Right ventricle myocardium superior (tissue), 1 donor: ENCODE measurements around the gene QRFP. TPM values are rescaled to one million over a fixed set of nuclear protein-coding genes. Genes with fewer than 3 reads are reported as not detected.

ENCODE experiments used
- ATAC-seq: fragments of 200-7000 bp; cut with Tn5 transposase; one replicate; pipeline ENCODE4 v1.9.1; 2020; ENCODE audit warnings: mild to moderate bottlenecking; ENCODE audit not compliant: poor library complexity
- DNase-seq: peaks from one replicate; pipeline ENCODE4 v3.0.0-alpha.2; 2020
- intact Hi-C: fragments of 100-400 bp; cut with DNase I; formaldehyde crosslinking; loops from one replicate; pipeline ENCODE4 v1.11.2; 2022
- total RNA-seq: library from RNA; stranded (reverse); fragmentation: NEBNext Ultra II Directional; extraction: Animal tissue kit (Norgen Biotek cat#: 25700); gene quantifications from one replicate; pipeline ENCODE4 v1.2.1, GENCODE V29; 2021
- donor health status: DM: no; HTN: yes; CAD: no; lungs with severe emphysema.

The QRFP gene
- total RNA-seq, 1 donor from 2014 or later, result not detected

GRCh38 chr9:130908878-130909355 lies 12.3 kb upstream of the QRFP start:
- intact Hi-C loops, result no loop called here
- ATAC-seq (no peak), DNase-seq (no peak)

GRCh38 chr9:130908146-130908877 lies 11.7 kb upstream of the QRFP start:
- ATAC-seq, result no peak
- no peak for DNase-seq
- intact Hi-C loops, result no loop called here

GRCh38 chr9:130906735-130907416 lies 10.3 kb upstream of the QRFP start:
- intact Hi-C loops, result no loop called here
- ATAC-seq, result no peak
- DNase-seq, result no peak

DNA sequence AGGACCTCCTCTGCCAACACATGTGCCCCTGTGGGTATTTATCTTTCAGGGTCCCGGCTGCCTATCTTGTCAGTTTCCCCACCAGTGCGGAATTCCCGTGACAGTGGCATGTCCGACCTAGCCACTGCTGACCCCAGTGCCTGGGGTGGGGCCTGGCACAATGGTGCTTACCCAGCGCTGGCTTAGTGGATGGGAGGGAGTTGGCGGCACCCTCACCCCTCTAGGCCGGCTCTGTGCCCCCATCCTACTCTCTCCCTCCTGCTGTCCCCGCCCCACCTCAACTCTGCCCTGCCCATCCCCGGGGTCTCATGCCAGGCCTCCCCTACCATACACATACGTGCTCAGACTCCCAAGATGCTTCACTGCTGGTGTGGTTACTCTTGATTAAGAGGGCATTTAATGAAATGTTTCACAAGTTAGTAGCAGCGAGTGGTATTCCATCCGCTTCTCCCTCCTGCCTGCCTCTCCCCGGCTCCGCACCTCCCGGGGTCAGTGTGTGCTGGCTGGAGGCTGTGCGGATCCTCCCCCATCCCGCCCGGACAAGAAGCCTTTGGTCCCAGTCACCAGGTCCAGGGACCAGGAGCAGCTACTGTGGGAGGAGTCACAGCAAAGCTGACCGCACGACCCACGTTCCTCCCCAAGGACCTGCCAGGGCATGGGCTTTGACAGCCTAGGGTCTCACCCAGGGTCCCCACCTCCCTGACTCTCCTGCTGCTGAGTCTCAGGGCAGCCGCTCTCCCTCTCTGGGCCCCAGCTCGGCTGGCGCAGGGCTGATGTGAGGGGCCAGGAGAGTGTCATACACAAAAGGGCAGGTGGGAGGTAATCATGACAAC lies 9.5 kb upstream of the QRFP start:
- DNase-seq (no peak), ATAC-seq (no peak)
- intact Hi-C loops, result no loop called here

GRCh38 chr9:130905125-130905901 lies 8.7 kb upstream of the QRFP start:
- ATAC-seq (no peak), DNase-seq (no peak)
- intact Hi-C loops, result no loop called here

DNA sequence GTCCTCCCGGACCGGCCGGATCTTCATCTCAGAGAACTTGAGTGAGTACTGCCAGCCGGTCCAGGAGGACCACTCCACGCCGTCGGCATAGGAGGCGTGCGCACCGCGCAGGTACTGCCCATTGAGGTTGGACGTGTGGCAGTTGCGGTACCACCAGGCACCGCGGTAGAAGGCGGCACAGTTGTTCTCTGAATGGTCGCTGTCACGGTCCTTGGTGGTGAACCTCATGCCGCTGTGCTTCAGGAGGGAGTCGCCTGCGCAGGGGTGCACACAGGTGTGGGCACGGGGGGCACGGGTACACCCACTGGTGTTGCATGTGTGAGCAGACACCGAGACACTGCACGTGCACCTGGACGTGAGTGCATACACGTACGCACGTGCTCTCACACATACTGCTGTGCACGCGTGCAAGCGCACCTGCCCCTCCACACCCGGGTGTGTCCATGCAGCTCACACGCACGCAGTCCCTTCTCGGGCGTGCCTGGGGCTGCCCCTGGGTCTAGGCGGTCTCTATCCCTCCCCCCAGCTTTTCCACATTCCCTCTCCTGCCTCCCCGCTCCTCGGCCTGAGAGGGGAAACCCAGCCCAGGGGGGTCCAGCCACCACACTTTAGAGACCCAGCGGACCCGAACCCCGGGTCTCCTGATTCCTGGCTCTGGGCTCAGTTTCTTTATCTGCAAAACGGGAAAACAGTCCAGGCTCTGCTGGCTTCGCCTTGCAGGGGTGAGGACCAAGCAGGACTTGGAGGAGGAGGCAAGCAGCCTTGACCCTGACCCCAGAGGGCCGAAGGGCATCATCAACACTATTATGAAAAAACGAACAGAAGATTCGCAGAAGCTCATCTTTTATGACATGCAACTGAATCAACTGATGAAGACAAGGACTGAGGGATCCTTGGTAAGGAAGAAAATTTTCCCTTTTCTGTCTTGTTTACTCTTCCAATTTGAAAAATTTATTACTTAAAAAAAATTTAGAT lies 7.7 kb upstream of the QRFP start:
- no peak for DNase-seq
- intact Hi-C loops, result no loop called here

GRCh38 chr9:130903194-130904069 lies 6.8 kb upstream of the QRFP start:
- intact Hi-C loops, result no loop called here
- ATAC-seq, result no peak
- DNase-seq, result no peak

More for the DNA sequence above, 7.7 kb upstream of the QRFP start:
- no peak for ATAC-seq

DNA sequence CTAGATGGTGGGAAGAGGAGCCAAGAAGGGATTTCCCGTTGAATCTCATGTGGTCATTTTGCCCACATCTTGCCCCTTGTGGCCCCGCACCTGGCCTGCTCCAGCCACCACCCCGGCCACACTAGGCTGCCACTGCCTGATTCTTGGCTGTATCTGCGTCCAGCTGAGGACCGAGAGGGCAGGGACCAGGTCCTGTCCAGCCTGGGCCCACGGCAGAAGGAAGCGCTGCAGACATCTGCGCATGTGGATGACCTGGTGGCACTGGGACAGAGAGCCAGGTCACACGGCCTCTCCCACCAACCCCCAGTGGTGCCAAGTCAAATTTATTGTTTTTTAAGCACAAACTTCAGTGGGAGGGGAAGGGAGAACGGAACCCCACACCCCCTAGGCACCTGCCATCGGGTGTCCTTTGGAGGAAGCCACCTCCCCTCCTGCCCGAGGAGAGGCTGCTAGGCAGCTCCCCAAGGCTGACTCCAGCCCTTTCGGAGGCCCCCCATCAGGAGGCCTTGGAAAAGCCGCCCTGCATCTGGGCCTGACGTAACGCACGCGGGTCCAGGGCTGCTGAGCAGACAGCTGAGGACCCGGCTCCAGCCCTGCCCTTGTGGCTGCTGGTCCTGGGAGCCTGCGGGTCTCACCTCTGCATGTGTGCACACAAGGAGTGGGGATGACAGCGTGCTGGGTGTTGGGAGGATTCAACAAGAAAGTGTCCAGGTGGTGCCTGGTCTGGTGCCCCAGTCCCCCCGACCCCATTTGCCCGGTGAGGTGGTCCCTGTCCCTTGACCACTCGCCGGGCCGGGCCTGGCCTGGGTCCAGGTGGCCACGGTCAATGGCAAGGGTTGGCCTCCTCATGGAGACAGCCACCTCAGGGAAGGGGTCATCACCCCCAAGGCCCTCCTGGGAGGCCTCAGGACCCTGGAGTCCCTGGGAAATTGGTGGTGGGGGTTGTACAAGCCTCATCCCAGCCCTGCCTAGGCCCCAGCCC lies 5.9 kb upstream of the QRFP start:
- intact Hi-C loops, result no loop called here
- ATAC-seq, result no peak
- DNase-seq, result no peak

GRCh38 chr9:130901498-130902203 lies 5.0 kb upstream of the QRFP start:
- no peak for DNase-seq
- intact Hi-C loops, result no loop called here
- no peak for ATAC-seq

DNA sequence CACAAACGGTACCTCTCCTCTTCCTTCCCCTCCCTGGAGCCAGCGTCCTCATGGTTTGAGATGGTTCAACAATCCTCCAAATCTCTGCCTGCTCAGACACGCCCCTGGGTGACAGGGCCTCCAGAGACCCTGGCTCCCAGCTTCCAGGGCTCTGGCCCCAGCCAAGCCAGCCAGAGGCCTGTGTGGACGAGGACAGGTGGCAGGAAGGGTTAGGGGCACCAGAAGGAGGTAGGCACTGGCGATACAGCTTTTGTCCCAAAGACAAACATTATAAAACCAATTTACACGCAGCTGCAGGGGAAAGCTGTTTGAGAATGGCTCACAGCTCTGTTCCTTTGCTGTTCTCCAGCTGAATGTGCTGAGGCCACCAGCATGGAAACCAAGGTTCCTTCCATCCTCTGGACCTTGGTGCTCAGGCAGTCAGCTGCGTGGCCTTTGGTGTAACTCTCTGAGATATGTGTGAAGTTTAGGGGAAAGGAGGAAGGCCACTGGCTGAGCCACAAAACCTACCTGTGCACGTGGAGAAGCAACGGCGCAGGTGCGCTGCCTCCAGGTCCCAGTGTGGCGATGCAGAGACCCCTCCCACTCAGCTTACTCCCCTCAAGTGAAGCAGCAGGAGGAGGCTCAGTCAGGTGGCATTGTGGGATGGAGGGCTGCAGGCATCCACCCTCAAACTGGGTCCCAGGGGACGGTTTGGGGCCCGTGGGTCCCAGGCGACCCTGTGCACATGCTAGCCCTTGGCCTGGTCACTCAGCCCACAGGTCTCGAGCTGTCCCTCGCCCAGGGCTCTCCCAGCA lies 4.3 kb upstream of the QRFP start:
- no peak for ATAC-seq
- intact Hi-C loops, result no loop called here
- no peak for DNase-seq

DNA sequence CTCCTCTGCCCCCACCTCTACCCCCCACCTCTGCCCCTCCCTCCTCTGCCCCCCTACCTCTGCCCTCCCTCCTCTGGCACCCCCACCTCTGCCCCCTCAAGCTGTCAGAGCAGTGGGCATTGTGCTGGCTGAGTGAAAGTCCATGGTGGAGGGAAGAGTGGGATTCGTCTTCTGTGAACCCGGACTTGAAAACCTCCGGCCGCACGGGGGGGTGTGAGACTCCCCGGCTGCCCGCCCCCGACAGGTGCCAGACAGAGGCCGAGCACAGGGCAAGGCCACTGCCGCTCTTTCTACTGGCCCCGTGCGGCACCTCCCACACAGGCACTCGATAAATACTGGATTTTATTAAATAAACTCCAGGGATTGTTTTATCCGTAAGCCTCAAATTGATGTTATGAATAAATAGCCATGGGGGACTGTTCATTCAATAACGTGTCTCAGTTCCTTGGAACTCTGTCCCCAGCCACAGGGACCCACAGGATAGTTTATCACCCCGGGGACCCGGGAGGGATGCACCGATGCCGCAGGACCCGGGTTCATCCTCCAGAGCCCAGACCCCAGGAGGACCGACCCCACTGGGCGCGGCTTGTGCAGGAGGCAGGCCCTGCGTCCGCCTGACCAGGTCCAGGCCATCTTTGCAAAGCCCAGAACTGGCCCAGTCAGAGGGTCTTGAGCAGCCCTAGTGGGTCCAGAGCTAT lies 2.6 kb upstream of the QRFP start:
- no peak for ATAC-seq
- intact Hi-C loops, result no loop called here
- DNase-seq, result no peak

DNA sequence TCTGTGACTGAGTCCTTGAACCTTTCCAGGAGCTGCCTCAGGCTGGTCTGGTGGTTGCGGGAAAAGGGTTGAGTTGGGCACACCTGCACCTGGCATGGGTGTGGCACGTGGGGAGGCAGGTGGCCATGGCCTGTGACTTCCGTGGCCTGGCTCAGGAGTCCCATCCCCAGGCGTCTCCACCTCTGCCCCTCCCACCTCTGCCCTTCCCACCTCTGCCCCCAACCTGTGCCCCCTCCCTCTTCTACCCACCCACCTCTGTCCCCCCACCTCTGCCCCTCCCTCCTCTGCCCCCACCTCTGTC lies 1.9 kb upstream of the QRFP start:
- intact Hi-C loops, result no loop called here
- ATAC-seq (no peak), DNase-seq (no peak)

GRCh38 chr9:130897848-130898551 lies 1.4 kb upstream of the QRFP start:
- no peak for DNase-seq
- intact Hi-C loops, result no loop called here
- ATAC-seq, result no peak
